Skin of body (tissue), 2 donors: ENCODE data around the gene SPATA13. TPM values are rescaled to one million over a fixed set of nuclear protein-coding genes. Genes with fewer than 3 reads are reported as not detected.

Experiments
- DNase-seq: peaks from one replicate; lab custom pipeline; 2025; lab: John Stamatoyannopoulos, UW
- total RNA-seq: library from RNA; depleted of rRNA; stranded (reverse); fragments of >200 nt; gene quantifications from one replicate; pipeline ENCODE4 v1.2.3, GENCODE V29; 2014

Gene SPATA13
- total RNA-seq, 1 donor from 2014 or later: 7.1 TPM

DNA sequence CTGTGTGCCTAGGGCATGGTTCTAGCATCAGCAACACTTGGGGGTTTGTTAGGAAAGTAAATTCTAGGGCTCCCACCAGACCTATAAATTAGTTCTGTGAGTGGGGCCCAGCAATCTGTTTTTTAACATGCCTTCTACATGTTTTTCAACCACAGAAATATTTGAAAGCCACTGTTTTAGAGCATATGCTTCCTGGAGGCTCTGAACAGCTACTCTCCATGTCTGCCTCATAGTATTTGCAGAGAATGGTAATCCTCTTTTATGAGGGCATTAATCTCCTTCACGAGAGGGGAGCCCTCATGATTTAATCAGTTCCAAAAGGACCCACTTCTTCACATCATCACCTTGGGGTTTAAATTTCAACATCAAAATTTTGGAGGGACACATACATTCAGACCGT lies 6.0 kb downstream of the SPATA13 start:
- peak; percentile 23 for DNase-seq

GRCh38 chr13:24167666-24168391 lies 7.3 kb downstream of the SPATA13 start:
- no peak for DNase-seq

GRCh38 chr13:24168392-24168750 lies 7.9 kb downstream of the SPATA13 start:
- DNase-seq: no peak

DNA sequence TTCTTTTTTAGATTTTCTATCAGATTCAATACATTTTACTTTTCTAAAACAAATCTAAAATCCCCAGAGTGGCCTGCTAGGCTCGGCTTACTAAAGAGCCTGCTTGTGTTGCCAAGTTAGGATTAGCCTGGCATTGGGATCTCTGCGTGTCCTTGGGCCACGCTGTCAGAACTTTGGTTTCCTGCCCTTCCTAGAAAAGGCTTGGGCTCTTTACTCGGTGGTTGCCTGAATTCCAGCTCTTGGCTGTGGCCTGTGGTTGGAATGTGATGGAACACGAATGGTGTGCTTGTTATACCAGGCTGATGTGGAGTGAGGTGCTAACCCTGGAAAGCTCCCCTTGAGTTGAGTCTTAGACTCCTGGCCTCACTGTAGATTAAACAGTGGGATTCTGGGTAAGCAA lies 8.5 kb downstream of the SPATA13 start:
- no peak for DNase-seq

DNA sequence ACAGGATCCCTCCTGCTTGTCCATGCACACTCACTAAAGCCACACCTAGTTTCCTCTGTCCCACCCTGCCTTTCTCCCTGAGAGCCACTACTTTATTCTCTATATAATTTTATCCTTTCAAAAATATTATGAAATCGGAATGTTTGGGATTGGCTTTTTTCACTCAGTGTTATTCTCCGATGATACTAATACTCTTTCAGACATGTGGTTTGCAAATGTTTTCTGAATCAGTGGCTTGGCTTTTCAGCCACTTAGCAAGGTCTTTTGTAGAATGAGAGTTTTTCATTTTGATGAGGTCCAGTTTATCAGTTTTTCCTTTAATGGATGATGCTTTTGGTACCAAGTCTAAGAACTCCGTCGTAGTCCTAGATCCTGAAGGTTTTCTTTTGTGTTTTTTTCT lies 11.6 kb downstream of the SPATA13 start:
- no peak for DNase-seq

GRCh38 chr13:24173795-24174194 lies 13.3 kb downstream of the SPATA13 start:
- no peak for DNase-seq

DNA sequence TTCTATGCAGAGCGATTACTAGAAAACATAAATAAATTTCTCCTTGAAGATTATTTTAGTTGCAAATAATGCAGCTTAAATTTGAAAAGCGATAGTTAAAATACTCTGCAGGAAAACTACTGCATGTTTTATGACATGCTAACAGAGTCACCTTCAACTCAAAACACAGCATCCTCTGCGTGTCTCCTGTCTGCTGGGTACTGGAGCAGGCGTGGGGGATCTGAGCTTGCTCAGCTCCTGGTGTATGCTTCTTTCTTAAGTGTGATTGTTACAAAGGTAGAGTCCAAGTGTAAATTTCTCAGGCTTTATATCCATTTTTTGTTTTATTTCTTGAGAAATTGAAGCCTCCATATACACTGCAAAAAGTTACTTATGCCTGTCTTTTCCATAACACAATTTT lies 15.3 kb downstream of the SPATA13 start:
- DNase-seq: no peak

DNA sequence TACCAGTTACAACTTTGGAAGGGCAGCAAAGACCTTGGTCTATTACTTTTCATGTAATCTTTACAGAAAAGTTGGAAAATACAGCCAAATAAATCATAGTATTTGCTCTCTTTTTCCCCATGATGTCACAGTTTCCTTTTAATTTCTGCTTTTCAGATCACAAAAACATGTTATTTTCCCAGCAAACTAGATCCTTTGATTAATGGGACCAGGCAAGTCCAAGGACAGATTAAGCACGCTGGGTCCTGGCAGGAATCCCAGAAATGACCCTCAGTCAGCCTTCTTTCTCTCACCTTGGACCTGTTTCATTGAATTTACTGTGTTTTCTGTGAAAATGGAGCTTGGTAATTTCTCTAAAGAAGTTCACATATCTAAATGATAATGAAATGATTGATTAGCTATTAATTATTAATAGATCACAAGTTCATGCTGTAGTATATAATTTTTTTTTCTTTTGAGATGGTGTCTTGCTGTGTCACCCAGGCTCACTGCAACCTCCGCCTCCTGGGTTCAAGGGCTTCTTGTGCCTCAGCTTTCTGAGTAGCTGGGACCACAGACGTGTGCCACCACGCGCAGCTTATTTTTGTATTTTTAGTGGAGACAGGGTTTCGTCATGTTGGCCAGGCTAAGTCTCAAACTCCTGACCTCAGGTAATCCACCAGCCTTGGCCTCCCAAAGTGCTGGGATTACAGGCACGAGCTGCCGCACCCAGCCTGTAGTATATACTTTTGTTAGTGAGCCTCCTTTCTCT lies 16.0 kb downstream of the SPATA13 start:
- DNase-seq: no peak

- DNase-seq: no peak
Measured at GRCh38 chr13:24178847-24179485, 18.4 kb downstream of the SPATA13 start.

- no peak for DNase-seq
Measured at GRCh38 chr13:24179486-24179850, 18.9 kb downstream of the SPATA13 start.

- DNase-seq: no peak
Measured at GRCh38 chr13:24180750-24181377, 20.3 kb downstream of the SPATA13 start.

DNA sequence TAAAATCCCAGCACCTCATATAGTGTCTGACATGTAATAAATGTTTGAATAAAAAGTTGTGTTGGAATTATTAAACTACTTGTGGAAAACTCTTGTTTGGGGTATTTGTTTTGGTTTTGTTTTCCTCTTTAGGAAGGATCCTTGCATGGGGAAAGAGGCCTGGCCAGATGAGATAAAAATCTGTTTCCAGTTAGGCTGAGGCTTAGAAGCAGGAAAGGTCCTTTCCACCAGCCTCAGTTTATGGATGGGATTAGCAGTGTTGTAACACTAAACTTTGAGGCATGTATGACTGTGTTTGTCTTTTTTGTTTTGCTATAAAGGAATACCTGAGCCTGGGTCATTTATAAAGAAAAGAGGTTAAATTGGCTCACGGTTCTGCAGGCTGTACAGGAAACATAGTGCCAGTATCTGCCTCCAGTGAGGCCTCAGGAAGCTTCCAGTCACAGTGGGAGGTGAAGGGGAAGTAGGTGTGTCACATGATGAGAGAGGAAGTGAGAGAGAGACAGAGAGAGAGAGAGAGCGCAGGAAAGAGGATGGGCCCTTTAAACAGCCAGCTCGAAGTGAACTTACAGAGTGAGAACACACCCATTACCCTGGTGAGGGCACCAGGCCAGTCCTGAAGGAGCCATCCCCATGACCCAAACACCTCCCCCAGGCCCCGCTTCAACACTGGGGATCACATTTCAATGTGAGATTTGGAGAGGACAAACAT lies 21.6 kb downstream of the SPATA13 start:
- DNase-seq: no peak

DNA sequence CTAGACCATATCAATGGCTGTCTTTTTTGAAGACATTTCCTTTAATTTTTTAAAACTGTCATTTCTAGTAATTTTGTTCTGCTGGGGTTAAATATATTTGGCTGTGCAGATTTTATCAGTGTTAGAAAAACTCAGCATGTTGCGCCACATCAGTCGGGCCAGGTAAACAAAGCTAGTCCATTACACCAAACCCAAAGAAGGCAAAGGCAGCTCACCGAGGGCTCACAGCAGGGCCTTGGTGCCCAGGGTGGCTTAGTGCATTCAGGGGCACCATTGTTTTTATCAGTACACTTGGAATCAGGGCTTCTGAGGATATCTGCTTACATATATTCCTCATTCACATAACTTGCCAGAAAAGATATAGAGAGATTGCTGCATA lies 22.2 kb downstream of the SPATA13 start:
- no peak for DNase-seq

GRCh38 chr13:24183741-24184182 lies 23.2 kb downstream of the SPATA13 start:
- no peak for DNase-seq

- no peak for DNase-seq
Measured at GRCh38 chr13:24184265-24184841, 23.8 kb downstream of the SPATA13 start.

DNA sequence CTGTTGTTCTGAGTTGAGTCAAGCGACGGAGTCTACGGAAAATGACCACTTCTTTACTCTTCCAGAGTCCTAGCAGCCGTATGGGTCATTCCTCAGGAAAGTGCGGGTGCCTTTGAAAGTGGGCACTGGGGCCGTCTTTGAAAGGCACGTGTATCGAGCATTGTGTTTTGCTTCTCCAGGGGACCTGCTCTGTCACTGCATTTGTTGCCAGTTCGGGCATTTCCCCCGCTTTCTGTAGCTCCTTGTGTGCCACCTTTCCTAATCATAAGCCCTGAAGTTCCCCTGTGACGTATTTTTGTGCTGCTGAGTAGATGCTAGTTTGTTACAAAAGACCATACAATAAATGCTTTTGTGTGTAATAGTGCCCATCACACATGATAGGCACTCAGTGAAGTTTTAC lies 24.4 kb downstream of the SPATA13 start:
- DNase-seq: no peak

GRCh38 chr13:24185591-24186232 lies 25.2 kb downstream of the SPATA13 start:
- no peak for DNase-seq

GRCh38 chr13:24187185-24187584 lies 26.7 kb downstream of the SPATA13 start:
- no peak for DNase-seq

DNA sequence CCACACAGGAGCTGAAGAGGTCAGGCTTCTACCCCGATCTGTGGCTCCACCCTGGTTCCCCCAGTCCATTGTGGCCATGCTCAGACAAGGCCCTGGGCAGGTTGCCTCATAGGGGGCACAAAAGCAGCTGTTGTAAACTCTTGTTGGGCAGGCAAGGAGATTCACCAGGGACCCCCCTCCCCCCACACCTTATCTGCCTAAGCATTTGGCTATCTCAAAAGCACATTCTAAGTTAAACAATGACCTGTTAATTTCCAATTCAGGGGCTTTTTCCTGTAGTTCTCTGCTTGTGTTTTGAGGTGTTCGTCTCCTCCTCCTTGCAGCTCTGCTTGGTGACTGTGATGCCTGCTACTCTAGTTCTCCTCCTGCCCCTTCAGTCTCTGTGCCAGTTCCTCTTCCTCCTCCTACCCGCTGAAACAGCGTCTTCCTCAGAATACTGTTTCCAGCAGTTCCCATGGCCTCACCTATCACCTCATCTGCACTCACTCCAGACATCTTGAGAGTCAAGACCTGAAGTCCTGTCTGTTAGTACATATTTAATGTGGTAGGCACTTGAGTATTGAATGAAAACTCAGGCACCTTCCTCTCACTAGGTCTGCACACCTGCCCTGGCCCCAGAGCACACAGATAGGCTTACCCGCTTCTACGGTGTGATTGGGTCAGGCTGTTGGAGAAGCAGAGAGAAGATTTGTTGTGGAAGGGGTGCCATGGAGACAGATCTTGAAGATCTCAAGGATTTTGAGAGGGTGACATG lies 31.7 kb downstream of the SPATA13 start:
- DNase-seq: no peak

DNA sequence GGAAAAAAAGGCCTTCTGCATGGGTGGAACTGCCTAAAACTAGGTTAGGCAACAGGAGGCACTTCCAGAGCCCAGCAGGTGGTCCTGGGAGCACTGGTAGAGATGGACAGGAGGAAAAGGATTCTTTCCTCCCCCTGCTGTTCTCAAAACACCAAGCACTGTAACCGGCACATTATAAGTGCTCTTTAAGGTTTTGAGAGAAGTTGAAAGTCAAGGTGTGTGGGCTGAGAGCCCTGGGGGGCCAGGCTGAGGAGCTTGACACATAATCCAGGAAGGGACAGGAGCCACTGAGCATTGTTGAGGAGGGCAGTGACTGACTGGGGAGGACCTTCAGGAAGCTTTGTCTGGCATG lies 32.3 kb downstream of the SPATA13 start:
- DNase-seq: no peak
